HEK293 (cell line): ENCODE results near the gene POGZ.
A peak's percentile ranks its signal among the peaks of the same experiment; 100 is the strongest.

ENCODE experiments used
- CTCF ChIA-PET: fragments of 350-600 bp; formaldehyde crosslinking; extraction: SDS; loops from one replicate; lab custom pipeline; 2021; ENCODE audit warnings: antibody characterized with exemption; lab: Yijun Ruan, JAX
- POLR2A ChIA-PET: fragments of 300-600 bp; formaldehyde crosslinking; extraction: SDS; loops from one replicate; lab custom pipeline; 2020; ENCODE audit warnings: antibody characterized with exemption, inconsistent platforms; lab: Yijun Ruan, JAX
- H3K27ac ChIP-seq: fragments of 200-500 bp; sonication (Bioruptor generic); 2 replicates; pipeline ENCODE4 v1.5.1; 2014; ENCODE audit warnings: low read depth, low read length, control low read depth, inconsistent platforms; ENCODE audit errors: extremely low read depth
- H3K36me3 ChIP-seq, 2 experiments: fragments of 200-500 bp in 1 of 2; sonication (Bioruptor generic) in 1 of 2; 1 replicate in 1 of 2; 2 replicates in 1 of 2; pipeline ENCODE4 v1.5.1; 2014 to 2017; ENCODE audit warnings: inconsistent platforms in 2 of 2, low read length in 2 of 2; ENCODE audit not compliant: control insufficient read depth in 2 of 2, insufficient read depth in 1 of 2
- H3K4me1 ChIP-seq: fragments of 200-500 bp; sonication (Bioruptor generic); 2 replicates; pipeline ENCODE4 v1.5.1; 2014; ENCODE audit warnings: mild to moderate bottlenecking, low read length, inconsistent platforms; ENCODE audit not compliant: control insufficient read depth, insufficient read depth
- H3K4me3 ChIP-seq: 2 replicates; pipeline ENCODE4 v1.5.1; 2011; ENCODE audit warnings: low read depth, mild to moderate bottlenecking, control low read depth, low read length, moderate library complexity
- H3K9me3 ChIP-seq: fragments of 200-500 bp; sonication (Bioruptor generic); 2 replicates; pipeline ENCODE4 v1.5.1; 2014; ENCODE audit warnings: low read depth, low read length, inconsistent platforms; ENCODE audit not compliant: control insufficient read depth, insufficient read depth
- ATF2 ChIP-seq: fragments of 450-650 bp; formaldehyde crosslinking; IDR thresholded peaks from 2 replicates; pipeline ENCODE4 v1.5.1; 2016; ENCODE audit warnings: missing biosample characterization, missing genetic modification characterization, low read depth
- BCL11B ChIP-seq: fragments of 450-650 bp; formaldehyde crosslinking; IDR thresholded peaks from 2 replicates; pipeline ENCODE4 v1.5.1; 2016; ENCODE audit warnings: low read depth, missing biosample characterization, missing genetic modification characterization
- GLI2 ChIP-seq: fragments of 450-650 bp; formaldehyde crosslinking; IDR thresholded peaks from 2 replicates; pipeline ENCODE4; 2017; ENCODE audit warnings: missing biosample characterization, missing genetic modification characterization, low read depth, borderline replicate concordance
- HOXD13 ChIP-seq: sonication (generic); formaldehyde crosslinking; IDR thresholded peaks from 2 replicates; pipeline ENCODE4 v1.8.0; 2022; ENCODE audit warnings: missing genetic modification reagents, borderline replicate concordance
- OSR2 ChIP-seq: fragments of 450-650 bp; formaldehyde crosslinking; IDR thresholded peaks from 2 replicates; pipeline ENCODE4 v1.5.1; 2016; ENCODE audit warnings: missing biosample characterization, missing genetic modification characterization
- REPIN1 ChIP-seq: fragments of 450-650 bp; formaldehyde crosslinking; IDR thresholded peaks from 2 replicates; pipeline ENCODE4 v1.5.1; 2017; ENCODE audit warnings: missing biosample characterization, missing genetic modification characterization, low read depth
- SALL2 ChIP-seq: fragments of 450-650 bp; formaldehyde crosslinking; IDR thresholded peaks from 2 replicates; pipeline ENCODE4 v1.5.0; 2017; ENCODE audit warnings: missing biosample characterization, mild to moderate bottlenecking, missing genetic modification characterization, borderline replicate concordance
- ZNF16 ChIP-seq: fragments of 450-650 bp; formaldehyde crosslinking; IDR thresholded peaks from 2 replicates; pipeline ENCODE4 v1.5.1; 2016; ENCODE audit warnings: low read depth, missing biosample characterization, missing genetic modification characterization
- ZNF169 ChIP-seq: fragments of 450-650 bp; formaldehyde crosslinking; IDR thresholded peaks from 2 replicates; pipeline ENCODE4 v1.5.1; 2016; ENCODE audit warnings: missing biosample characterization, missing genetic modification characterization
- ZNF335 ChIP-seq: fragments of 450-650 bp; formaldehyde crosslinking; conservative IDR thresholded peaks from 2 replicates; pipeline ENCODE4 v1.5.1; 2016; ENCODE audit warnings: missing biosample characterization, missing genetic modification characterization
- ZNF571 ChIP-seq: fragments of 450-650 bp; formaldehyde crosslinking; IDR thresholded peaks from 2 replicates; pipeline ENCODE4 v1.5.0; 2017; ENCODE audit warnings: missing biosample characterization, missing genetic modification characterization
- ZNF580 ChIP-seq: fragments of 450-650 bp; formaldehyde crosslinking; IDR thresholded peaks from 2 replicates; pipeline ENCODE4 v1.5.1; 2016; ENCODE audit warnings: missing biosample characterization, missing genetic modification characterization
- ZNF623 ChIP-seq: fragments of 450-650 bp; formaldehyde crosslinking; IDR thresholded peaks from 2 replicates; pipeline ENCODE4 v1.5.1; 2016; ENCODE audit warnings: missing biosample characterization, missing genetic modification characterization
- ZNF704 ChIP-seq: fragments of 450-650 bp; formaldehyde crosslinking; IDR thresholded peaks from 2 replicates; pipeline ENCODE4 v1.5.1; 2016; ENCODE audit warnings: missing biosample characterization, missing genetic modification characterization
- ZNF830 ChIP-seq: fragments of 450-650 bp; IDR thresholded peaks from 2 replicates; pipeline ENCODE4 v1.5.0; 2018; ENCODE audit warnings: missing biosample characterization, missing genetic modification characterization, low read depth, mild to moderate bottlenecking, moderate library complexity
- ZNF843 ChIP-seq: fragments of 450-650 bp; formaldehyde crosslinking; IDR thresholded peaks from 2 replicates; pipeline ENCODE4 v1.5.1; 2016; ENCODE audit warnings: missing biosample characterization, missing genetic modification characterization
- ZSCAN23 ChIP-seq: fragments of 450-650 bp; formaldehyde crosslinking; IDR thresholded peaks from 2 replicates; pipeline ENCODE4 v1.5.1; 2016; ENCODE audit warnings: missing biosample characterization, missing genetic modification characterization
- TF ChIP-seq, protein P1 (sequence below): fragments of 450-650 bp; IDR thresholded peaks from 2 replicates; pipeline ENCODE4 v1.5.1; 2018; ENCODE audit warnings: missing biosample characterization, mild to moderate bottlenecking, missing genetic modification characterization
- TF ChIP-seq, protein P2 (sequence below): fragments of 450-650 bp; formaldehyde crosslinking; IDR thresholded peaks from 2 replicates; pipeline ENCODE4 v1.5.1; 2016; ENCODE audit warnings: missing biosample characterization, missing genetic modification characterization
- TF ChIP-seq, protein P3 (sequence below): fragments of 450-650 bp; formaldehyde crosslinking; IDR thresholded peaks from 2 replicates; pipeline ENCODE4 v1.5.1; 2017; ENCODE audit warnings: missing biosample characterization, missing genetic modification characterization
- TF ChIP-seq, protein P4 (sequence below): fragments of 450-650 bp; formaldehyde crosslinking; conservative IDR thresholded peaks from 2 replicates; pipeline ENCODE4 v1.5.1; 2016; ENCODE audit warnings: low read depth, missing biosample characterization, missing genetic modification characterization

The POGZ gene

GRCh38 chr1:151459331-151460046 is at the start of gene POGZ:
Gene POGZ, minus strand, starts transcription at chr1:151459494. Its CDS starts 17,290 bp downstream, at chr1:151442204.
- CTCF ChIA-PET = interaction anchor here (0.7 kb wide), 2 partner anchors 119 to 134 kb away, joined by 3 to 5 read pairs; no protein-coding TSS in a partner anchor
- peak within 1 kb of the TSS; percentile 84 for H3K4me3 ChIP-seq
- POLR2A ChIA-PET = interaction anchor here (0.6 to 2.3 kb wide), 15 partner anchors 13 to 1103 kb away, joined by 3 to 21 read pairs (median 4); partner anchors contain the start of genes CGN, MRPL9 and TUFT1
- H3K9me3 ChIP-seq = no peaks in the 10 kb centered on the region
- peaks cover 0 to 2% of the 10 kb centered on the region in 2 experiments; a peak in 1 of 3 replicates for H3K36me3 ChIP-seq
- 0 out of 2 replicates have a peak, but pooled peaks cover 2% of the 10 kb centered on the region for H3K4me1 ChIP-seq
- H3K27ac ChIP-seq = peak within 1 kb of the TSS; percentile 77
- TF ChIP-seq ZNF16 (tag by site-specific recombination) (no peak), ZSCAN23 (tag by site-specific recombination) (no peak; the same call in 1 of the 2 replicates), BCL11B (tag by site-specific recombination) (no peak), ZNF580 (tag by site-specific recombination) (no peak), ZNF843 (tag by site-specific recombination) (no peak), REPIN1 (tag by site-specific recombination) (no peak), ZNF830 (tag by site-specific recombination) (no peak), HOXD13 (CRISPR knock-in tag) (no peak), SALL2 (no peak), OSR2 (tag by site-specific recombination) (no peak), ZNF335 (peak; percentile 83), ATF2 (no peak), ZNF571 (tag by site-specific recombination) (no peak), ZNF704 (tag by site-specific recombination) (no peak), GLI2 (tag by site-specific recombination) (no peak), ZNF623 (tag by site-specific recombination) (0 out of 2 replicates have a peak, but pooled peaks have one; percentile 4), ZNF169 (tag by site-specific recombination) (no peak)
- TF ChIP-seq, protein P1, sequence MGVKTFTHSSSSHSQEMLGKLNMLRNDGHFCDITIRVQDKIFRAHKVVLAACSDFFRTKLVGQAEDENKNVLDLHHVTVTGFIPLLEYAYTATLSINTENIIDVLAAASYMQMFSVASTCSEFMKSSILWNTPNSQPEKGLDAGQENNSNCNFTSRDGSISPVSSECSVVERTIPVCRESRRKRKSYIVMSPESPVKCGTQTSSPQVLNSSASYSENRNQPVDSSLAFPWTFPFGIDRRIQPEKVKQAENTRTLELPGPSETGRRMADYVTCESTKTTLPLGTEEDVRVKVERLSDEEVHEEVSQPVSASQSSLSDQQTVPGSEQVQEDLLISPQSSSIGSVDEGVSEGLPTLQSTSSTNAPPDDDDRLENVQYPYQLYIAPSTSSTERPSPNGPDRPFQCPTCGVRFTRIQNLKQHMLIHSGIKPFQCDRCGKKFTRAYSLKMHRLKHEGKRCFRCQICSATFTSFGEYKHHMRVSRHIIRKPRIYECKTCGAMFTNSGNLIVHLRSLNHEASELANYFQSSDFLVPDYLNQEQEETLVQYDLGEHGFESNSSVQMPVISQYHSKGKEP = no peak
- TF ChIP-seq, protein P2, sequence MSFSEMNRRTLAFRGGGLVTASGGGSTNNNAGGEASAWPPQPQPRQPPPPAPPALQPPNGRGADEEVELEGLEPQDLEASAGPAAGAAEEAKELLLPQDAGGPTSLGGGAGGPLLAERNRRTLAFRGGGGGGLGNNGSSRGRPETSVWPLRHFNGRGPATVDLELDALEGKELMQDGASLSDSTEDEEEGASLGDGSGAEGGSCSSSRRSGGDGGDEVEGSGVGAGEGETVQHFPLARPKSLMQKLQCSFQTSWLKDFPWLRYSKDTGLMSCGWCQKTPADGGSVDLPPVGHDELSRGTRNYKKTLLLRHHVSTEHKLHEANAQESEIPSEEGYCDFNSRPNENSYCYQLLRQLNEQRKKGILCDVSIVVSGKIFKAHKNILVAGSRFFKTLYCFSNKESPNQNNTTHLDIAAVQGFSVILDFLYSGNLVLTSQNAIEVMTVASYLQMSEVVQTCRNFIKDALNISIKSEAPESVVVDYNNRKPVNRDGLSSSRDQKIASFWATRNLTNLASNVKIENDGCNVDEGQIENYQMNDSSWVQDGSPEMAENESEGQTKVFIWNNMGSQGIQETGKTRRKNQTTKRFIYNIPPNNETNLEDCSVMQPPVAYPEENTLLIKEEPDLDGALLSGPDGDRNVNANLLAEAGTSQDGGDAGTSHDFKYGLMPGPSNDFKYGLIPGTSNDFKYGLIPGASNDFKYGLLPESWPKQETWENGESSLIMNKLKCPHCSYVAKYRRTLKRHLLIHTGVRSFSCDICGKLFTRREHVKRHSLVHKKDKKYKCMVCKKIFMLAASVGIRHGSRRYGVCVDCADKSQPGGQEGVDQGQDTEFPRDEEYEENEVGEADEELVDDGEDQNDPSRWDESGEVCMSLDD = peak; percentile 73
- TF ChIP-seq, protein P3, sequence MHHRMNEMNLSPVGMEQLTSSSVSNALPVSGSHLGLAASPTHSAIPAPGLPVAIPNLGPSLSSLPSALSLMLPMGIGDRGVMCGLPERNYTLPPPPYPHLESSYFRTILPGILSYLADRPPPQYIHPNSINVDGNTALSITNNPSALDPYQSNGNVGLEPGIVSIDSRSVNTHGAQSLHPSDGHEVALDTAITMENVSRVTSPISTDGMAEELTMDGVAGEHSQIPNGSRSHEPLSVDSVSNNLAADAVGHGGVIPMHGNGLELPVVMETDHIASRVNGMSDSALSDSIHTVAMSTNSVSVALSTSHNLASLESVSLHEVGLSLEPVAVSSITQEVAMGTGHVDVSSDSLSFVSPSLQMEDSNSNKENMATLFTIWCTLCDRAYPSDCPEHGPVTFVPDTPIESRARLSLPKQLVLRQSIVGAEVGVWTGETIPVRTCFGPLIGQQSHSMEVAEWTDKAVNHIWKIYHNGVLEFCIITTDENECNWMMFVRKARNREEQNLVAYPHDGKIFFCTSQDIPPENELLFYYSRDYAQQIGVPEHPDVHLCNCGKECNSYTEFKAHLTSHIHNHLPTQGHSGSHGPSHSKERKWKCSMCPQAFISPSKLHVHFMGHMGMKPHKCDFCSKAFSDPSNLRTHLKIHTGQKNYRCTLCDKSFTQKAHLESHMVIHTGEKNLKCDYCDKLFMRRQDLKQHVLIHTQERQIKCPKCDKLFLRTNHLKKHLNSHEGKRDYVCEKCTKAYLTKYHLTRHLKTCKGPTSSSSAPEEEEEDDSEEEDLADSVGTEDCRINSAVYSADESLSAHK = no peak
- TF ChIP-seq, protein P4, sequence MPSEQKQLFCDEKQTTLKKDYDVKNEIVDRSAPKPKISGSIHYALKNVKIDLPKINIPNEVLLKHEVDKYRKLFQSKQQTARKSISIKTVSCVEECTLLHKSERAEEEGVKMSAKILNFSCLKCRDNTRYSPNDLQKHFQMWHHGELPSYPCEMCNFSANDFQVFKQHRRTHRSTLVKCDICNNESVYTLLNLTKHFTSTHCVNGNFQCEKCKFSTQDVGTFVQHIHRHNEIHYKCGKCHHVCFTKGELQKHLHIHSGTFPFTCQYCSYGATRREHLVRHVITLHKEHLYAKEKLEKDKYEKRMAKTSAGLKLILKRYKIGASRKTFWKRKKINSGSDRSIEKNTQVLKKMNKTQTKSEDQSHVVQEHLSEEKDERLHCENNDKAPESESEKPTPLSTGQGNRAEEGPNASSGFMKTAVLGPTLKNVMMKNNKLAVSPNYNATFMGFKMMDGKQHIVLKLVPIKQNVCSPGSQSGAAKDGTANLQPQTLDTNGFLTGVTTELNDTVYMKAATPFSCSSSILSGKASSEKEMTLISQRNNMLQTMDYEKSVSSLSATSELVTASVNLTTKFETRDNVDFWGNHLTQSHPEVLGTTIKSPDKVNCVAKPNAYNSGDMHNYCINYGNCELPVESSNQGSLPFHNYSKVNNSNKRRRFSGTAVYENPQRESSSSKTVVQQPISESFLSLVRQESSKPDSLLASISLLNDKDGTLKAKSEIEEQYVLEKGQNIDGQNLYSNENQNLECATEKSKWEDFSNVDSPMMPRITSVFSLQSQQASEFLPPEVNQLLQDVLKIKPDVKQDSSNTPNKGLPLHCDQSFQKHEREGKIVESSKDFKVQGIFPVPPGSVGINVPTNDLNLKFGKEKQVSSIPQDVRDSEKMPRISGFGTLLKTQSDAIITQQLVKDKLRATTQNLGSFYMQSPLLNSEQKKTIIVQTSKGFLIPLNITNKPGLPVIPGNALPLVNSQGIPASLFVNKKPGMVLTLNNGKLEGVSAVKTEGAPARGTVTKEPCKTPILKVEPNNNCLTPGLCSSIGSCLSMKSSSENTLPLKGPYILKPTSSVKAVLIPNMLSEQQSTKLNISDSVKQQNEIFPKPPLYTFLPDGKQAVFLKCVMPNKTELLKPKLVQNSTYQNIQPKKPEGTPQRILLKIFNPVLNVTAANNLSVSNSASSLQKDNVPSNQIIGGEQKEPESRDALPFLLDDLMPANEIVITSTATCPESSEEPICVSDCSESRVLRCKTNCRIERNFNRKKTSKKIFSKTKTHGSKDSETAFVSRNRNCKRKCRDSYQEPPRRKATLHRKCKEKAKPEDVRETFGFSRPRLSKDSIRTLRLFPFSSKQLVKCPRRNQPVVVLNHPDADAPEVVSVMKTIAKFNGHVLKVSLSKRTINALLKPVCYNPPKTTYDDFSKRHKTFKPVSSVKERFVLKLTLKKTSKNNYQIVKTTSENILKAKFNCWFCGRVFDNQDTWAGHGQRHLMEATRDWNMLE (tag by site-specific recombination) = peak; percentile 88
